Daoy (cell line): Measurements from ENCODE around the gene TK2. TPM values are rescaled to one million over a fixed set of nuclear protein-coding genes. Genes with fewer than 3 reads are reported as not detected.
A peak's percentile ranks its signal among the peaks of the same experiment; 100 is the strongest.
"Not testable (repeated sequence)": the region's sequence is repeated elsewhere in the genome, so short reads cannot be mapped to it uniquely, and the experiment has no call there.

Experiments used
- DNase-seq: peaks from one replicate; pipeline ENCODE4 v3.0.0-alpha.2; 2015; ENCODE audit warnings: low read depth
- total RNA-seq: library from RNA; depleted of rRNA; stranded (reverse); fragments of >200 nt; shearing (Covaris generic); gene quantifications from 2 replicates; pipeline ENCODE4 v1.2.3, GENCODE V29; 2014

The TK2 gene
- total RNA-seq, 1 experiment from 2014 or later, result 8.5 TPM

DNA sequence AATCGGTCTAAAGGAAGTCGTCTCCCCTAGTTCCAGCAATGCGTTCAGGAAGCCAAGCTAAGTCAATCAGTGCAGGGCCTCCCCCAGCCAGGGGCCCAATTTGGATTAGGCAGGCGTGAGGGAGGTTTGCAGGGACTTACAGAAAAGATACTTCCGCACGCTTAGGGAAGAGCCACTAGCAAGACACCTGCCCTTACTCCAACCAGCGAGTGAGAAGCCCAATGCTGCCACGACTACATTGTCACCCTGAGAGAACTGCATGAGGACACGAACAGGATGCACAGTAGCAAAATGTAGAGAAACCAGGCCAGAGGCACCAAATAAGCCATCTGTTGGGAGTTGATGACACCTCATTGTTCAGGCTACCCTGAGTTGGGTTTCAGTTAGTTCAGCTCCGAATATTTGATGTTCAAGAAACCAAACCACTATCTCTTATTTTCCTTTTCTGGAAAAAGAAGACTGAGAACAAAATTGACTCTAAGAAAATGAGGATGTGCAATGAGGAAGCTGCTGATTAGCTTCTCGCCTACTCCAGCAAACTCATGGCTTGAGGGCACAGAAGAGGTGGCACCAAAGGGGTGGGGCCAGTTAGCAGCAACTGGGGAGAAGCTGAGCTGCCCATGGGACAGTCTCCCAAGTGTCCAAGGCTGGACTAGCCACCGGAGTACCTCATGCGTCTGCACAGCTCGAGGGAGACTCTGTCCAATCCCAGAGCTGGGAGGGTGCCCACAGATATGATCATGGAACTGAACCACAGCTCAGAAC, 29.3 kb downstream of the TK2 start:
- no peak for DNase-seq

GRCh38 chr16:66519482-66520373, 30.2 kb downstream of the TK2 start:
- DNase-seq, result no peak

- DNase-seq, result no peak
These were observed 32.2 kb downstream of the TK2 start for GRCh38 chr16:66517586-66518263.

- peak; percentile 98 for DNase-seq
These were observed 32.9 kb downstream of the TK2 start for GRCh38 chr16:66516808-66517585.

DNA sequence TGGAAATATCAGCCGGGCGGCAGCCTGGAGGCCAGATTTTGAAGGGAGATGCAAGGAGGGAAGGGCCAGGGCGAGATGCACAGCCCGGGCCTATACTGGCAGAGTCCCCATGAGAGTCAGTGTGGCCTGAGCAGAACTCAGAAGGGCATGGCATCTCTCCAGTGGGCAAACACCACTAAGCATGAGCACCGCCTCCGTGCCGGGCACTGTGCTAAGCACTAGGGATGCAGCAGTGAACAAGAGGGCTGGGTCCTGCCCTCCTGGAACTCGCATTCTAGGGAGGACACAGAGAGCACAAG, 33.5 kb downstream of the TK2 start:
- DNase-seq, result no peak

DNA sequence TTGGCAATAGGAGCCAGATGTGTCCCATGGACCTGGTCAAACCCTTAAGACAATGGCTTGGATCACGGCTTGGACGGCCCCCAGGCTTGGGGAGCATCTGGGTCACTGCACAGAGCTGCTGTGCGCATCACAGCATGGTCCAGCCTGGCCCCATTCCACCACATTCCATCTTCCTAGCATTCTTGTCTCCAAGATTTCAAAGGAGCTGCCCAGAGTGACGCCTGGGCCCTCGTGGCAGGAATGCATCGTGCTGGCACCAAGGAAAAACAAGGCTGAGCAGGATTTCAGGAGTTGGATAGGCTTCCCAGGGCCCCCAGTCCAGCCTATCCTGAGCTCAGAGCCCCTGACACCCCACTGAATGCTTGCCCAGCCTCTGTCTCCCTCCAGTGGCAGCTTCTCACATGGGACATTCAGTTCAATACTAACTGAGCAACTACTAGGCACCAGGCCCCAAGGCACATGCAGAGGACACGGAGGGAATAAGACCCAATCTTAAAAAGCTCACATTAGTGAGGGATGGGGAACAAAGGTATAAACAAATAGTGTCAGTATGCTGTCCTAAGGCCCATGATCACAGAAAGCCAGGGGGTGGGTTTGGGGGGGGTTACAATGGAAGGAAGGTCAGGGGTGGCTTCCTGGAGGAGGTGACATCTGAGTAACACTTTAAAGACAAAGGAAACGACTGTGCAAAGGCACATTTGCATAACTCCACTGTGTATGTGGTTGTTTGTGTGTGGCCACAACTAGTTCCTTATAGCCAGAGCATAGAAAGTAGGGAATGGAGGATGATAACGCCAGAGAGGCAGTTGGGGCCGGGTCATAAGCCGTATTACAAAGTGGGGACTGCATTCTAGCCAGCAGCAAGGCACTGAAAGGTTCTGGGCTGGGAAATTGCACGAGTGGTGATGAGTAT, 34.1 kb downstream of the TK2 start:
- DNase-seq, result peak; percentile 47

DNA sequence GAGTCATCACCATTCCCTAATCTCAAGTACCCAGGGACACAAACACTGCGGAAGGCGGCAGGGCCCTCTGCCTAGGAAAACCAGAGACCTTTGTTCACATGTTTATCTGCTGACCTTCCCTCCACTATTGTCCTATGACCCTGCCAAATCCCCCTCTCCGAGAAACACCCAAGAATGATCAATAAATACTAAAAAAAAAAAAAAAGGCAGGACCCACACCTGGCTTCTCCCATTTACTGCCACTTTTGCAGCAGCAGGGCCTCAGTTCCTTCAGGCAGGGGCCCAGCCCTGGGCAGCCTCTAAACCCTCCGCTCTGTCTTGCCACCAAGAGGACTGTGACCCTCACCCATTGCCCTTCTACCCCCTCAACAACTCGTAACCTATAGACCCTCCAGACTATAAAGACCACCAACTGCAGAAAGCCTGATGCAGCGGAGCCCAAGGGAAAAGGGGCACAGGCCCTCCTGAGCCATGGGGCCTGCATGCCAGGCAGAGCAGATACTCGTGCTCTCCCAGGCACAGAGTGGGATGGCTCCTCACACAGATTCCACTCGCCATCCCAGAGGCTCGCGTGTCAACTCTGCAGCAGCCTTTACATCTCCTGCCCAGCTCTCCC, 34.8 kb downstream of the TK2 start:
- DNase-seq, result not testable (repeated sequence)

DNA sequence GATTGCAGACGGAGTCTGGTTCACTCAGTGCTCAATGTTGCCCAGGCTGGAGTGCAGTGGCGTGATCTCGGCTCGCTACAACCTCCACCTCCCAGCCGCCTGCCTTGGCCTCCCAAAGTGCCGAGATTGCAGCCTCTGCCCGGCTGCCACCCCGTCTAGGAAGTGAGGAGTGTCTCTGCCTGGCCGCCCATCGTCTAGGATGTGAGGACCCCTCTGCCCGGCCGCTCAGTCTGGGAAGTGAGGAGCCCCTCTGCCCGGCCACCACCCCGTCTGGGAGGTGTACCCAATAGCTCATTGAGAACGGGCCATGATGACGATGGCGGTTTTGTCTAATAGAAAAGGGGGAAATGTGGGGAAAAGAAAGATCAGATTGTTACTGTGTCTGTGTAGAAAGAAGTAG, 35.5 kb downstream of the TK2 start:
- DNase-seq, result not testable (repeated sequence)

DNA sequence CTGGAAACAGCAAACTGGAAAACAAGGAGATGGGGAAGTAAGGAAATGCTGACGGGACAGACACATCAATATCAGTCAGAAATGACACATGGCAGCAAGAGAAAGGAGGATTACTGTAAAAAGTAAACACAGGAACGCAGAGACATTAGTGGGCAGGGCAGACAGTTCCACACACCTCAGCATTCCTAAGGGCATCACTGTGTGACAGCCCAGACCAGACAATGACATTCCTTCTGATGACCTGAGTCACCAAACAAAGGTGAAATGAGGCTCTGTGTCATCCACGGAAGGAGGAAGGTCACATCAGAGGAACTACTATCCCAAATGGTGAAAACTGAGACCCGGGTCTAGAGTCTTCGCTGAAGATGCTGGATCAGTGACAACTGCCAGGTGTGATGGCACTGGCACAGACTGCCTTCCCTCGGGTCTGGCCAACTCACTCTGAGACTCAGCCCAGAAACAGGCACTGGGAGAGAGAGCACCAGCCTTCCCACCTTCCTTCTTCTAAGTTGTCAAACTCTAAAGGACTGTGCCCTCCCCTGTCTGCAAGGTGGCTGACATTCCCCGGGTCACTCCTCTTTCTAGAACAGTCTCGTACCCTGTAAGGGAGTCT, 36.7 kb downstream of the TK2 start:
- no peak for DNase-seq

DNA sequence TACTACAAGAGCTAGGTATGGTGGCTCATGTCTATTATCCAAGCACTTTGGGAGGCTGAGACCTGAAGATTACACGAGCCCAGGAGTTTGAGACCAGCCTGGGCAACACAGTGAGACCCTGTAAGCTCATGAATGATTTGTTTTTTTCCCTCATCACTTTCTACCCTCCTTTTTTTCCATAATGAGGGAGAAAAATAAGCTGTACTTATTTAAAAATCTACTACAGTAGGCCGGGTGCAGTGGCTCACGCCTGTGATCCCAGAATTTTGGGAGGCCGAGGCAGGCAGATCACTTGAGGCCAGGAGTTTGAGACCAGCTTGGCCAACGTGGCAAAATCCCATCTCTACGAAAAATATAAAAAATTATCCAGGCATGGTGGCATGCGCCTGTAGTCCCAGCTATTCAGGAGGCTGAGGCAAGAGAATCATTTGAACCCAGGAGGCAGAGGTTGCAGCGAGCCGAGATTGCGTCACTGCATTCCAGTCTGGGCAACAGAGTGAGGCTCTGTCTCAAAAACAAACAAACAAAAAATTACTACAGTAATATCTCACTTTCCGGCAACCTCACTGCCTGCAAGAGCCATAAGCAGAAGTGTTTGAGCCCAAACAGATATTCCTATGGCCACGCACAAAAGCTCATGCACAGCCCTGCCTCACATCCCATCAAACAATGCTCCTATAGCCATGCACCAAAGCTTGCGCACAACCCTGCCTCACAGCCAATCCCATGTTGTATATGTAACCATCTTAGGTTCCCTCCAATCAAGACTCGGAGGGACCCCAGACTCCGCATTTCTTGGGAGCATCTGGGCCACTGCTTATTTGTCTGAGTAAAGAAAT, 37.4 kb downstream of the TK2 start:
- peak; percentile 58 for DNase-seq

DNA sequence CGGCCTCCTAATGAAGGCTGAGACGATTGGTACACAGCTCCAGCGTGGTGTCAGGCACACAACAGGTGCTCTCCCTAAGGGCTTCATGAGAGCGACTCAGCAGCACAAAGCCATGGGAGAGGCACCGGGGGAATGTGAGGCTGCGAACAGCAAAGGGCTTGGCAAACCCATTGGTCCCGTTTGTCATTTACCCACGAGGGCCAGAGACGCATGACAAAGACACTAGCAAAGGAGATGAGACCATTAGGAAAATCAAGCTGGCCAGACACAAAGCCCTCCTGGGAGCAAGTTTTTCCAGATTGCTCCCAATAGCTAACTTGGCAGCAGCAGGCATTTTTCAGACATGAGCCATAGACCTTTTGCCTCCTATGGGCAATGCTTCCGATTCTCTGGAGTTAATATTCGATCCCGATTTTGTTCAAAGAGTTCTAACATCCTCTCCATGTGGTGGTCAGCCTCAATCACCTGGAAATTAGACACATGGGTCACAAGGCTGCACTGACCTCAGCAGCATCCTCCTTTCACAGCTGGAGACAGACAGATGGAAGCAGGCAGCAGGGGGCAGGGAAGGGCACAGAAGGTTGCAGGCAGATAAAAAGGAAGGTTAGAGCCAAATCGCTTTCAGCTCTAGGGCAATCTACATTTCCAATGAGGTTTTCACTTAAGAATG, 38.2 kb downstream of the TK2 start:
- DNase-seq, result peak; percentile 69

GRCh38 chr16:66510711-66511601, 39.0 kb downstream of the TK2 start:
- DNase-seq, result no peak

- no peak for DNase-seq
These were observed 39.6 kb downstream of the TK2 start for GRCh38 chr16:66510298-66510697.

- no peak for DNase-seq
These were observed 40.3 kb downstream of the TK2 start for GRCh38 chr16:66509576-66509975.

DNA sequence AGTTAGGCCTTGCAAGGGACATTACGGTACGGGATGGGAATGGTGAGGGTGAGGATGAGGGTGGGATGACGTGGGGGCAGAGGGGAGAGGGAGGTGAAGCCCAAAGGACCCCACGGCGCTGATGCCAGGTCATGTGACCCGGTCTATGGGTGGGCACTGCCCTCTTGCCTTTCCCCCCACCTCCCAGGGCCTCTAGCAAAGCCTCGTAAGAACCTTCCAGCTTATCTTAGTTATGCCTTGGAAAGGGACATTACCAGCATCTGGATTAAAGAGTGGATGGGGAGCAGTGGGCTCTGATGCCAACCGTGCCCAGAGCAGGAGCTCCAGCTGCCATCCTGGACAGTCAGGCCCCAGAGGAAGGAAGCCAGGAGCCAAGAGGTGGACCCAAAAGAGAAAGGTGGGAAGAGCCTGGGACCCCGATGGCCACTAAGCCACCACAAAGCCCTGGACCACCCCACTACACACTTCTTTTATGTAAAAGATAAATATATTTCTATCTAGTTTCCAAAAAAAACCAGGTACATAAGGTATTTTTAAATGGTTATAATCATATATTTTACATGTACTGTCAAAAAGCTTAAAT, 40.9 kb downstream of the TK2 start:
- DNase-seq, result no peak

- peak; percentile 36 for DNase-seq
These were observed 41.5 kb downstream of the TK2 start for GRCh38 chr16:66508248-66508913.
